Dendritic cell treated with granulocyte-macrophage colony-stimulating factor and Interleukin-4, amounts not matched to agents 40 ng/mL and 50 ng/mL, for 4 days (primary cell): ENCODE measurements around the gene APOE.
A peak's percentile ranks its signal among the peaks of the same experiment; 100 is the strongest.

Experiments
- H3K27ac Mint-ChIP-seq: one replicate; pipeline ENCODE4 v1.8.0; 2022; ENCODE audit warnings: mild to moderate bottlenecking, mixed read lengths
- H3K27me3 Mint-ChIP-seq: one replicate; pipeline ENCODE4 v1.8.0; 2022; ENCODE audit warnings: mild to moderate bottlenecking, mixed read lengths
- H3K36me3 Mint-ChIP-seq: one replicate; pipeline ENCODE4 v1.8.0; 2022; ENCODE audit warnings: low read depth, mixed read lengths
- H3K4me1 Mint-ChIP-seq: one replicate; pipeline ENCODE4 v1.8.0; 2022; ENCODE audit warnings: low read depth, mixed read lengths
- H3K4me3 Mint-ChIP-seq: one replicate; pipeline ENCODE4 v1.8.0; 2022; ENCODE audit warnings: mild to moderate bottlenecking, moderate library complexity, mixed read lengths
- H3K9me3 Mint-ChIP-seq: one replicate; pipeline ENCODE4 v1.8.0; 2022; ENCODE audit warnings: mixed read lengths
- intact Hi-C: fragments of 100-400 bp; cut with micrococcal nuclease; formaldehyde crosslinking; loops from one replicate; pipeline ENCODE4 v1.15.0; 2022

The APOE gene

DNA sequence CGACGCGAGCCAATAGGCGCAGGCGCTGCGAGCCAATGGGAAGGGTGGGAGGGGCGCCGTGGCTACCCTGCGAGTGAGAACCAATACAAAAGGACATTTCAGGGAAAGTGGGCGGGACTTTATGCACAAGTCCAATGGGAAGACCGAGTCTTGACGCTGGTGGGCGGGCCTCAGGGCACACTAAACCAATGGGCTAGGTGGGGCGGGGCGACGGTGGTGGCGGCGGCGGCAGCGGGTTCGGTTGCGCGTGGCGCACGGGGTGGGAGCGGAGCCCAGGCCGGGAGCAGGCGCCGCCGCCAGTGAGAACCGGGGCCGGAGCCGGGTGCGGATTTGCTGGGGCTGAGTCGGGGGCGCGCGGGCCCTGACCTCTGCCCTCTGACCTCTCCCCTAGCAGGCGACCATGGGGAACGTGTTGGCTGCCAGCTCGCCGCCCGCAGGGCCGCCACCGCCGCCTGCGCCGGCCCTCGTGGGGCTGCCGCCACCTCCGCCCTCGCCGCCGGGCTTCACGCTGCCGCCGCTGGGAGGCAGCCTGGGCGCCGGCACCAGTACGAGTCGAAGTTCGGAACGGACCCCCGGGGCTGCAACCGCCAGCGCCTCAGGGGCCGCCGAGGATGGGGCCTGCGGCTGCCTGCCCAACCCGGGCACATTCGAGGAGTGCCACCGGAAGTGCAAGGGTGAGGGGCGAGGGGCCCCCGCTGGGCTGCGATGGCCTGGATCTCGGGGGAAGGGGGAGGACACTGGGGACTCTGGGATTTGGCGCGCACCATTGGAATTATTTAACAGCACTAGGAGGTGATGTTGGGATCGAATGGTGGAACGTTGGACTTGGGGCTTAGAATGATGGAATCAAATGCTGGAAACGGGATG lies 14.3 kb upstream of the APOE start, which contains the start of gene TOMM40:
Gene TOMM40 (plus strand): TSS at position 239 of the 867 bp plus-strand sequence. CDS start 162 bp downstream, at position 401.
- Mint-ChIP-seq H3K4me3 (peak within 1 kb of the TSS; percentile 85), H3K27ac (peak within 1 kb of the TSS; percentile 87), H3K36me3 (peaks cover 81% of the 10 kb centered on the region), H3K9me3 (no peaks in the 10 kb centered on the region), H3K27me3 (no peaks in the 10 kb centered on the region), H3K4me1 (peaks cover 35% of the 10 kb centered on the region)
- intact Hi-C loops = loop anchor here (2.0 kb wide), 2 partner anchors 44 to 64 kb away; partner anchors contain the start of genes CLPTM1 and NECTIN2

DNA sequence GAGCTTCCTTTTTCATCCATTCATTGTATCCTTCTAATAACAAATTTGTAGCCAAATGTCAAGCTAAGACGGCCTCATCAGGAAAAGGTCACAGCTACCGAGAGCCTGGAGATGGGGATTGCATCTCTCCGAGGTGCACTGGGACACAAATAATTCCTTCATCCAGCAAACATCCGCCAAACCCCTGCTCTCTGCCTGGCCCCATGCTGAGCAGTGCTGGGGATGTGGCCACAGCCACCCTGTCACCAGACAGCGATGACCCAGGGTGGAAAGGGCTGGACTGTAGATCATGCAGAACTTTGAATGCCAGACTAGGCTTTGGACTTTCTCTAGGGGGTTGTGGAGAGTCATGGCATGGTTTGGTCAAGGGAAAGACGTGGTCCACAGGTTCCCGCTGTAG lies 12.7 kb upstream of the APOE start:
- H3K9me3 Mint-ChIP-seq = no peaks in the 10 kb centered on the region
- peaks cover 35% of the 10 kb centered on the region for H3K4me1 Mint-ChIP-seq
- H3K27ac Mint-ChIP-seq = peak overlapping the region; percentile 87
- intact Hi-C loops = no loop called here
- peaks cover 81% of the 10 kb centered on the region for H3K36me3 Mint-ChIP-seq
- H3K27me3 Mint-ChIP-seq = no peaks in the 10 kb centered on the region
- peak overlapping the region; percentile 40 for H3K4me3 Mint-ChIP-seq

DNA sequence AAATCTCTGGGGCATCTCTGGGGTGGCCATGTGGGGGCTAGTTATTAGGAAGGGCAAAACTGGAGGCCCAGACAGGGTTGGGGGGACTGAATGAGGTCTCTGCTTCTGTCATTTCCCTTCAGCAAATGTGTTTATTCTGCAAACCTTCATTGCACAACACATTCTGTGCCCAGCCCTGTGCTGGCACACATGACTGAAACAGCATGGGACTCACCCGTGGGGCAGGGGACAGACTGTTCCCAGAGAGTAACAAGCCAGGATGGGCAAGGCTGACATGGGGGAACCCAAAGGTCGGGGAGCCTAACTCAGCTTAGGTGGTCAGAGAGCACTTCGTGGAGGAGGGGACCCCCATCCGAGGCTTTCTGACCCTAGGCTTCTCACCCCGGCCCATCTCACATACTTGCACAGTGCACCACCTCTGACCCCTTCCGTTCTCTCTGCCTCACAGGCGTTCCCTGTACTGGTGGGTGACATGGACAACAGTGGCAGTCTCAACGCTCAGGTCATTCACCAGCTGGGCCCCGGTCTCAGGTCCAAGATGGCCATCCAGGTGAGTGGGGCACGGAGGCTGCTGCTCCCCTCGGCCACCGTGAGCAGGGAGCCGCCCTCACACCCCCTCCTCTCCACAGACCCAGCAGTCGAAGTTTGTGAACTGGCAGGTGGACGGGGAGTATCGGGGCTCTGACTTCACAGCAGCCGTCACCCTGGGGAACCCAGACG lies 12.1 kb upstream of the APOE start:
- H3K4me1 Mint-ChIP-seq = peaks cover 35% of the 10 kb centered on the region
- no peak overlapping the region for H3K27ac Mint-ChIP-seq
- intact Hi-C loops = no loop called here
- no peak overlapping the region for H3K4me3 Mint-ChIP-seq
- H3K9me3 Mint-ChIP-seq = no peaks in the 10 kb centered on the region
- peaks cover 81% of the 10 kb centered on the region for H3K36me3 Mint-ChIP-seq
- H3K27me3 Mint-ChIP-seq = no peaks in the 10 kb centered on the region

DNA sequence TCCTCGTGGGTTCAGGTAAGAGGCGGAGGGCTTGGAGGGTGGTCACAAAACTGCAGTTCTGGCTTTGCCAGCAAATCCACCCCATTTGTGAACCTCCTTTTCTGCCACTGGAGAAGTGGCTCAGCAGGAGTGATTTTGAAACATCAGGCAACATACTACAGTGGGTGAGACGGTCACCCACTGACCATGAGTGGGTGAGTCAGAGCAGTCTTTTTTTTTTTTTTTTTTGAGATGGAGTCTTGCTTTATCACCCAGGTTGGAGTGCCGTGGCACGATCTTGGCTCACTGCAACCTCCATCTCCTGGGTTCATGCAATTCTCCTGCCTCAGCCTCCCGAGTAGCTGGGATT lies 11.6 kb upstream of the APOE start:
- Mint-ChIP-seq H3K27ac (no peak overlapping the region), H3K4me1 (peaks cover 33% of the 10 kb centered on the region), H3K36me3 (peaks cover 81% of the 10 kb centered on the region), H3K27me3 (no peaks in the 10 kb centered on the region), H3K9me3 (no peaks in the 10 kb centered on the region), H3K4me3 (no peak overlapping the region)
- intact Hi-C loops = no loop called here

DNA sequence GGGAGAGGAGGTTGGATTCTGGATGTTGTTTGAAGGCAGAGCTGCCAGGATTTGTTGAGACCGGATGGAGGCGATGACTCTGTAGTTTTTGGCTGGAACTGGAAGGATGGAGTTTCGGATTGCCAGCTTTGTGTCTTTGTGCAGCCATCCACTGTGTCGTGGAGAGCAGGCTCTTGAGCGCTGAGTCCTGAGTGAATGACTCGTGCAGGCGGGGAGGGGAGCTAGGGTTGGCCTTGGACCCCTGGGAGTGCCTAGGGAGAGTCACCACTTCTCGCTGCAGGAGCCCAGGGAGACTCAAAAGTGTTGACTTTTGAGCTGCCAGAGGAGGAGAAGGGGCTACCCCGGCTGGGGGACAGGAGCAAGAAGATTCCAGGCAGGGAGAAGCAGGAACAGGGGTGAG lies 10.7 kb upstream of the APOE start:
- H3K4me1 Mint-ChIP-seq = peaks cover 27% of the 10 kb centered on the region
- intact Hi-C loops = no loop called here
- no peak overlapping the region for H3K27ac Mint-ChIP-seq
- H3K27me3 Mint-ChIP-seq = no peaks in the 10 kb centered on the region
- H3K9me3 Mint-ChIP-seq = no peaks in the 10 kb centered on the region
- peaks cover 86% of the 10 kb centered on the region for H3K36me3 Mint-ChIP-seq
- H3K4me3 Mint-ChIP-seq = no peak overlapping the region

DNA sequence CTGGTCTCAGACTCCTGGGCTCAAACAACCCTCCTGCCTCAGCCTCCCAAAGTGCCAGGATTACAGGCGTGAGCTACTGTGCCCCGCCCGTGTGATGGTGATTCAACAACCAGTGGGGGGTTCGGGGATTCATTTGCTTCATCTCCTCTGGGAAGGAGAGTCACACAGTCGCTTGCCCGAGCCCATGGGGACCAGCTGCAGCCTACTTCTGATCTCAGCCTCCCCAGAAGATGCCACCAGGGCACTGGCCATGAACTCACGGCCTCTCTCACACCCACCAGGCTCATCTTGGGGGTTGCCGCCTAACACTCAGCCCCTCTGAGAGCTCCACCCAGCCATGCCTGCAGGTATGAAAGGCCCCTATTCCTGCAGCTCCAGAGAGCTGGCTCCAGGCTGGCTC lies 7.8 kb upstream of the APOE start:
- peaks cover 9% of the 10 kb centered on the region for H3K4me1 Mint-ChIP-seq
- H3K4me3 Mint-ChIP-seq = no peak overlapping the region
- H3K36me3 Mint-ChIP-seq = peaks cover 100% of the 10 kb centered on the region
- peak overlapping the region; percentile 19 for H3K27ac Mint-ChIP-seq
- no peaks in the 10 kb centered on the region for H3K9me3 Mint-ChIP-seq
- H3K27me3 Mint-ChIP-seq = no peaks in the 10 kb centered on the region
- intact Hi-C loops = no loop called here

DNA sequence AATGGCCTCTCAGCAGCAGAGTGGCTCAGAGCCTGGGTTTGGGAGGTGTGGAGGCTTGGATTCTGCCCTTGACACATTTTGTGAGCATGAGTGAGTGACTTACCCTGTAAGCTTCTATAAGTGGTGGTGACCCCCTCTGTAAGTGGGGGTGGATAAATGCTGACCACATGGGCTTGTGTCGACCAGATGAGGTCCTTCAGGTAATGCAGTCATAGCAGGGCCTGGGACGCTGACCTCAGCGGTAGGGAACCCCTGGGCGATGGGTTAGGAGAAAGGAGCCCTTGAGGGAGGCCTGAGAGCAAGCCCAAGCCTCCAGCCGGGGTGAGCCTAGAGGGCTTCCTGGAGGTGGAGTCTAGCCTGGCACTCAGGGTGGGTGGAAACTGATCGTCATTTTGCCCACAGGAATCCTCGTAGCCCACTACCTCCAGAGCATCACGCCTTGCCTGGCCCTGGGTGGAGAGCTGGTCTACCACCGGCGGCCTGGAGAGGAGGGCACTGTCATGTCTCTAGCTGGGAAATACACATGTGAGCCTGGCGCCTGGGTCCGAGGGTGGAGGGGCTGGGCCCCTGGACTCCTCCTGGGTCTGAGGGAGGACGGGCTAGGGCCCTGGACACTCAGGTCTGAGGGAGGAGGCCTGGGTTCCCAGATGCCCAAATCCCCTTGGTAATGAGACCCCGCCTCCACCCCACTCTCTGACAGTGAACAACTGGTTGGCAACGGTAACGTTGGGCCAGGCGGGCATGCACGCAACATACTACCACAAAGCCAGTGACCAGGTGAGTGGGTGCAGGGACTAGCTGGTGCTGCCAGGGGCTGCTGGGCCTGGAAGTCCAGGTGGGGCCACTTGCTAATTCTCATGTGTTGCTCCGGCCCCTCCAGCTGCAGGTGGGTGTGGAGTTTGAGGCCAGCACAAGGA lies 5.0 kb upstream of the APOE start:
- no peak overlapping the region for H3K27ac Mint-ChIP-seq
- no peaks in the 10 kb centered on the region for H3K9me3 Mint-ChIP-seq
- H3K27me3 Mint-ChIP-seq = peaks cover 14% of the 10 kb centered on the region
- H3K4me1 Mint-ChIP-seq = peaks cover 7% of the 10 kb centered on the region
- intact Hi-C loops = no loop called here
- no peak overlapping the region for H3K4me3 Mint-ChIP-seq
- peaks cover 82% of the 10 kb centered on the region for H3K36me3 Mint-ChIP-seq

DNA sequence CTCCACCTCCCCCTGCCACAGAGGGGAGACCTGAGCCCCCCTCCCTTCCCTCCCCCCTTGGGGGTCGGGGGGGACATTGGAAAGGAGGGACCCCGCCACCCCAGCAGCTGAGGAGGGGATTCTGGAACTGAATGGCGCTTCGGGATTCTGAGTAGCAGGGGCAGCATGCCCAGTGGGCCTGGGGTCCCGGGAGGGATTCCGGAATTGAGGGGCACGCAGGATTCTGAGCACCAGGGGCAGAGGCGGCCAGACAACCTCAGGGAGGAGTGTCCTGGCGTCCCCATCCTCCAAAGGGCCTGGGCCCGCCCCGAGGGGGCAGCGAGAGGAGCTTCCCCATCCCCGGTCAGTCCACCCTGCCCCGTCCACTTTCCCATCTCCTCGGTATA lies 2.4 kb upstream of the APOE start:
- H3K4me3 Mint-ChIP-seq = no peak overlapping the region
- H3K9me3 Mint-ChIP-seq = no peaks in the 10 kb centered on the region
- peaks cover 56% of the 10 kb centered on the region for H3K36me3 Mint-ChIP-seq
- peaks cover 33% of the 10 kb centered on the region for H3K27me3 Mint-ChIP-seq
- H3K27ac Mint-ChIP-seq = no peak overlapping the region
- intact Hi-C loops = loop anchor here (1.0 kb wide), 1 partner anchor 48 kb away; no protein-coding TSS in a partner anchor
- H3K4me1 Mint-ChIP-seq = peaks cover 21% of the 10 kb centered on the region

DNA sequence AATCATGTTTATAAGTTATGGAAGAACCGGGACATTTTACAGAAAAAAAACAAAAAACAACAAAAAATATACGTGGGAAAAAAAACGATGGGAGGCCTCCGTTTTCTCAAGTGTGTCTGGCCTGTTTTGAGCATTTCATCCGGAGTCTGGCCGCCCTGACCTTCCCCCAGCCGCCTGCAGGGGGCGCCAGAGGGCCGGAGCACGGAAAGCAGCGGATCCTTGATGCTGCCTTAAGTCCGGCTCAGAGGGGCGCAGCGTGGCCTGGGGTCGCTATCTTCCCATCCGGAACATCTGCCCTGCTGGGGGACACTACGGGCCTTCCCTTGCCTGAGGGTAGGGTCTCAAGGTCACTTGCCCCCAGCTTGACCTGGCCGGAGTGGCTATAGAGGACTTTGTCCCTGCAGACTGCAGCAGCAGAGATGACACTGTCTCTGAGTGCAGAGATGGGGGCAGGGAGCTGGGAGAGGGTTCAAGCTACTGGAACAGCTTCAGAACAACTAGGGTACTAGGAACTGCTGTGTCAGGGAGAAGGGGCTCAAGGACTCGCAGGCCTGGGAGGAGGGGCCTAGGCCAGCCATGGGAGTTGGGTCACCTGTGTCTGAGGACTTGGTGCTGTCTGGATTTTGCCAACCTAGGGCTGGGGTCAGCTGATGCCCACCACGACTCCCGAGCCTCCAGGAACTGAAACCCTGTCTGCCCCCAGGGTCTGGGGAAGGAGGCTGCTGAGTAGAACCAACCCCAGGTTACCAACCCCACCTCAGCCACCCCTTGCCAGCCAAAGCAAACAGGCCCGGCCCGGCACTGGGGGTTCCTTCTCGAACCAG lies 1.8 kb upstream of the APOE start:
- Mint-ChIP-seq H3K36me3 (peaks cover 49% of the 10 kb centered on the region), H3K27me3 (peaks cover 33% of the 10 kb centered on the region), H3K4me1 (peaks cover 21% of the 10 kb centered on the region), H3K4me3 (no peak overlapping the region), H3K9me3 (no peaks in the 10 kb centered on the region), H3K27ac (no peak overlapping the region)
- intact Hi-C loops = loop anchor here (1.0 kb wide), 1 partner anchor 47 kb away; no protein-coding TSS in a partner anchor

DNA sequence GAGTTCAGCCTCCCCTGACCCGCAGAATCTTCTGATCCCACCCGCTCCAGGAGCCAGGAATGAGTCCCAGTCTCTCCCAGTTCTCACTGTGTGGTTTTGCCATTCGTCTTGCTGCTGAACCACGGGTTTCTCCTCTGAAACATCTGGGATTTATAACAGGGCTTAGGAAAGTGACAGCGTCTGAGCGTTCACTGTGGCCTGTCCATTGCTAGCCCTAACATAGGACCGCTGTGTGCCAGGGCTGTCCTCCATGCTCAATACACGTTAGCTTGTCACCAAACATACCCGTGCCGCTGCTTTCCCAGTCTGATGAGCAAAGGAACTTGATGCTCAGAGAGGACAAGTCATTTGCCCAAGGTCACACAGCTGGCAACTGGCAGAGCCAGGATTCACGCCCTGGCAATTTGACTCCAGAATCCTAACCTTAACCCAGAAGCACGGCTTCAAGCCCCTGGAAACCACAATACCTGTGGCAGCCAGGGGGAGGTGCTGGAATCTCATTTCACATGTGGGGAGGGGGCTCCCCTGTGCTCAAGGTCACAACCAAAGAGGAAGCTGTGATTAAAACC lies 1.1 kb upstream of the APOE start:
- no peaks in the 10 kb centered on the region for H3K9me3 Mint-ChIP-seq
- intact Hi-C loops = no loop called here
- H3K27ac Mint-ChIP-seq = no peak overlapping the region
- H3K4me1 Mint-ChIP-seq = peaks cover 21% of the 10 kb centered on the region
- peaks cover 33% of the 10 kb centered on the region for H3K27me3 Mint-ChIP-seq
- no peak overlapping the region for H3K4me3 Mint-ChIP-seq
- H3K36me3 Mint-ChIP-seq = peaks cover 43% of the 10 kb centered on the region

DNA sequence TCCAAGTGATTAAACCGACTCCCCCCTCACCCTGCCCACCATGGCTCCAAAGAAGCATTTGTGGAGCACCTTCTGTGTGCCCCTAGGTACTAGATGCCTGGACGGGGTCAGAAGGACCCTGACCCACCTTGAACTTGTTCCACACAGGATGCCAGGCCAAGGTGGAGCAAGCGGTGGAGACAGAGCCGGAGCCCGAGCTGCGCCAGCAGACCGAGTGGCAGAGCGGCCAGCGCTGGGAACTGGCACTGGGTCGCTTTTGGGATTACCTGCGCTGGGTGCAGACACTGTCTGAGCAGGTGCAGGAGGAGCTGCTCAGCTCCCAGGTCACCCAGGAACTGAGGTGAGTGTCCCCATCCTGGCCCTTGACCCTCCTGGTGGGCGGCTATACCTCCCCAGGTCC lies 2.0 kb downstream of the APOE start:
- Mint-ChIP-seq H3K36me3 (peaks cover 11% of the 10 kb centered on the region), H3K4me3 (no peak overlapping the region), H3K4me1 (peaks cover 42% of the 10 kb centered on the region), H3K27me3 (peaks cover 35% of the 10 kb centered on the region), H3K27ac (no peak overlapping the region), H3K9me3 (no peaks in the 10 kb centered on the region)
- intact Hi-C loops = no loop called here

DNA sequence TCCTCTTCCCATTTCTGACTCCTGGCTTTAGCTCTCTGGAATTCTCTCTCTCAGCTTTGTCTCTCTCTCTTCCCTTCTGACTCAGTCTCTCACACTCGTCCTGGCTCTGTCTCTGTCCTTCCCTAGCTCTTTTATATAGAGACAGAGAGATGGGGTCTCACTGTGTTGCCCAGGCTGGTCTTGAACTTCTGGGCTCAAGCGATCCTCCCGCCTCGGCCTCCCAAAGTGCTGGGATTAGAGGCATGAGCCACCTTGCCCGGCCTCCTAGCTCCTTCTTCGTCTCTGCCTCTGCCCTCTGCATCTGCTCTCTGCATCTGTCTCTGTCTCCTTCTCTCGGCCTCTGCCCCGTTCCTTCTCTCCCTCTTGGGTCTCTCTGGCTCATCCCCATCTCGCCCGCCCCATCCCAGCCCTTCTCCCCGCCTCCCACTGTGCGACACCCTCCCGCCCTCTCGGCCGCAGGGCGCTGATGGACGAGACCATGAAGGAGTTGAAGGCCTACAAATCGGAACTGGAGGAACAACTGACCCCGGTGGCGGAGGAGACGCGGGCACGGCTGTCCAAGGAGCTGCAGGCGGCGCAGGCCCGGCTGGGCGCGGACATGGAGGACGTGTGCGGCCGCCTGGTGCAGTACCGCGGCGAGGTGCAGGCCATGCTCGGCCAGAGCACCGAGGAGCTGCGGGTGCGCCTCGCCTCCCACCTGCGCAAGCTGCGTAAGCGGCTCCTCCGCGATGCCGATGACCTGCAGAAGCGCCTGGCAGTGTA lies 2.7 kb downstream of the APOE start:
- no peak overlapping the region for H3K4me3 Mint-ChIP-seq
- peaks cover 5% of the 10 kb centered on the region for H3K36me3 Mint-ChIP-seq
- intact Hi-C loops = no loop called here
- H3K27ac Mint-ChIP-seq = no peak overlapping the region
- no peaks in the 10 kb centered on the region for H3K9me3 Mint-ChIP-seq
- H3K27me3 Mint-ChIP-seq = peaks cover 39% of the 10 kb centered on the region
- H3K4me1 Mint-ChIP-seq = peaks cover 49% of the 10 kb centered on the region
